Astrocyte of the cerebellum (primary cell): ENCODE results near the gene CCL21.

Experiments
- DNase-seq: peaks from one replicate; pipeline ENCODE4 v3.0.0-alpha.2; 2011; ENCODE audit warnings: low read depth
- H3K4me3 ChIP-seq: 2 replicates; pipeline ENCODE4 v1.5.1; 2011; ENCODE audit warnings: mild to moderate bottlenecking, low read depth, low read length, moderate library complexity
- in situ Hi-C: cut with HindIII; loops from 2 replicates; pipeline ENCODE4 v1.10.0; 2017; ENCODE audit warnings: low sequenced_read_pairs
- TF ChIP-seq, protein P1 (sequence below): IDR thresholded peaks from 2 replicates; pipeline ENCODE4 v1.5.1; 2012; ENCODE audit warnings: low read length, low read depth, moderate library complexity, mild to moderate bottlenecking; ENCODE audit errors: missing control alignments

The CCL21 gene

DNA sequence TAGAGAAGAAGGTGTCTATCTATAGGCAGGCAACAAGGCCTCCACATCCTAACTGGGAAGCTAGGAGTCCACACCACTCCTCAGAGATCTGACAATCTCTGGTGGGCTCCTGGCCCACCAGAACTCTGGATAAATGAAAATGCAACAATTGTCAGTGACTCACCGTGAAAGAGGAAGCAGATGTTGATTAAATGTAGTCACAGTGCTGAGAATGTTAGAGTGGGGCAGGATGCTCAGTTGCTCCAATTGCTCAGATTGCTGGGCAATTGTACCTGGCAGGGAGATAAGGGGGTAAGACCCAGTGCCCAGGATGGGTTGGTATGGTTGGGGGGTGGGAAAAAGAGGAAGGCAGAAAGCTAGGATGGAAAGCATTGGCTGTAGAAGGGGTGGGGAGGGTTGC, 23.2 kb downstream of the CCL21 start:
- H3K4me3 ChIP-seq = no peak overlapping the region
- in situ Hi-C loops = no loop called here
- TF ChIP-seq, protein P1, sequence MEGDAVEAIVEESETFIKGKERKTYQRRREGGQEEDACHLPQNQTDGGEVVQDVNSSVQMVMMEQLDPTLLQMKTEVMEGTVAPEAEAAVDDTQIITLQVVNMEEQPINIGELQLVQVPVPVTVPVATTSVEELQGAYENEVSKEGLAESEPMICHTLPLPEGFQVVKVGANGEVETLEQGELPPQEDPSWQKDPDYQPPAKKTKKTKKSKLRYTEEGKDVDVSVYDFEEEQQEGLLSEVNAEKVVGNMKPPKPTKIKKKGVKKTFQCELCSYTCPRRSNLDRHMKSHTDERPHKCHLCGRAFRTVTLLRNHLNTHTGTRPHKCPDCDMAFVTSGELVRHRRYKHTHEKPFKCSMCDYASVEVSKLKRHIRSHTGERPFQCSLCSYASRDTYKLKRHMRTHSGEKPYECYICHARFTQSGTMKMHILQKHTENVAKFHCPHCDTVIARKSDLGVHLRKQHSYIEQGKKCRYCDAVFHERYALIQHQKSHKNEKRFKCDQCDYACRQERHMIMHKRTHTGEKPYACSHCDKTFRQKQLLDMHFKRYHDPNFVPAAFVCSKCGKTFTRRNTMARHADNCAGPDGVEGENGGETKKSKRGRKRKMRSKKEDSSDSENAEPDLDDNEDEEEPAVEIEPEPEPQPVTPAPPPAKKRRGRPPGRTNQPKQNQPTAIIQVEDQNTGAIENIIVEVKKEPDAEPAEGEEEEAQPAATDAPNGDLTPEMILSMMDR = no peak
- no peak for DNase-seq

DNA sequence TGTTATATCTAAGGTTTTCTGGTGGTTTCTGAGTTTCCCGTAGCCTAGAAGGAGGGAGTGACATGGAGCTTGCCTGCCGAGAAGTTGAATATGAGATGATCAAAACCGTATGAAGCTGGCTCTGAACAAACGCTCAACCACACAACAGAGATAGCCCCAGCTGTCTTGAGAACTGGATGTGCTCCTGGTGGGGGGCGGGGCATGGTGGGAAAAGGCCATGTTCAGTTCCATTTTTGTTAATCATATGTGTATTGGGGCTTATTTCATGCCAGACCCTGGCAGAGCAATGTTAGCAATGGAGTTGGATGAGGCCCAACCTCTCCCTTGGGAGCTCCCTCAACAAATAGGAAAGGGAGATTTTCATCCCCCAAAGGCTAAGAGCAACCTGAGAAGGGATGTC, 23.7 kb downstream of the CCL21 start:
- in situ Hi-C loops = no loop called here
- TF ChIP-seq, protein P1 = no peak
- no peak overlapping the region for H3K4me3 ChIP-seq
- DNase-seq = no peak

- no peak for DNase-seq
- TF ChIP-seq, protein P1 = no peak
- H3K4me3 ChIP-seq = no peak overlapping the region
- in situ Hi-C loops = no loop called here
Measured at GRCh38 chr9:34685591-34685990, 24.3 kb downstream of the CCL21 start.

DNA sequence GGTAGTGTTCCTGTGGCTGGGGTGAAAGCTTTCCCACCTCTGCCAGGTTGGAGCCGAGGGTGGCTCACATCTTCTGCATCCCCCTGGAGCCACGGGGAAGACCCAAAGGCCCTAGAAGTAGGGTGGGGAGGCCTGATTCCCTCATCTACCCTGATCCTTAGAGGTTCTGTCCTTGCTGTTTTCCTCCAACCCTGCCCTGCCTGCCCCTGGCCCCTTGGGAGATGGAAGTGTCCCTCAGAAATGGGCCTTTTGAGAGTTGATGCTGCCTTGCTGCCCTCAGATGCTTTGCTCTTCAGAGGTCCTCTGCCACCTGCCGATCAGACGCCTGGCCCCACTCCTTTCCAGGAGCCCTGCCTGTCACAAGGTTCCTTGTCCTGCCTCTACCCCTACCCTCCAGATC, 25.1 kb downstream of the CCL21 start:
- TF ChIP-seq, protein P1 = no peak
- DNase-seq = no peak
- in situ Hi-C loops = no loop called here
- no peak overlapping the region for H3K4me3 ChIP-seq

- TF ChIP-seq, protein P1 = no peak
- in situ Hi-C loops = no loop called here
- no peak overlapping the region for H3K4me3 ChIP-seq
- DNase-seq = no peak
Measured at GRCh38 chr9:34684145-34684544, 25.8 kb downstream of the CCL21 start.

GRCh38 chr9:34675869-34676268, 34.1 kb downstream of the CCL21 start:
- H3K4me3 ChIP-seq = no peak overlapping the region
- DNase-seq = no peak
- in situ Hi-C loops = no loop called here
- TF ChIP-seq, protein P1 = no peak
